ENCODE data around the gene VPS8. TPM values are rescaled to one million over a fixed set of nuclear protein-coding genes. Genes with fewer than 3 reads are reported as not detected.

VPS8 gene
- total RNA-seq, 1 donor from 2014 or later: 83.9 TPM

GRCh38 chr3:184868477-184868876 lies 56.5 kb downstream of the VPS8 start:
- peaks cover 82% of the 10 kb centered on the region for H3K36me3 ChIP-seq
- no peak for TF ChIP-seq CTCF (IDR thresholded peaks at IDR 0.05; ENCODE audit: borderline replicate concordance)
- no peak overlapping the region for H3K4me3 ChIP-seq

GRCh38 chr3:184872200-184872599 lies 60.2 kb downstream of the VPS8 start:
- intact Hi-C loops (cut with micrococcal nuclease): no loop called here
- Histone ChIP-seq H3K4me3 (no peak overlapping the region), H3K4me1 (peaks cover 9% of the 10 kb centered on the region), H3K36me3 (peaks cover 69% of the 10 kb centered on the region), H3K27me3 (ENCODE audit: low read depth) (no peaks in the 10 kb centered on the region), H3K9me3 (replicated peaks) (no peaks in the 10 kb centered on the region), H3K27ac (replicated peaks) (no peak overlapping the region)
- no peak for TF ChIP-seq CTCF (IDR thresholded peaks at IDR 0.05; ENCODE audit: borderline replicate concordance)
- no peak for DNase-seq

More at GRCh38 chr3:184868477-184868876, 56.5 kb downstream of the VPS8 start:
- no peaks in the 10 kb centered on the region for H3K27me3 ChIP-seq (ENCODE audit: low read depth)
- no peak for DNase-seq
- H3K4me1 ChIP-seq: peaks cover 9% of the 10 kb centered on the region
- no peaks in the 10 kb centered on the region for H3K9me3 ChIP-seq (replicated peaks)
- no peak overlapping the region for H3K27ac ChIP-seq (replicated peaks)
- intact Hi-C loops (cut with micrococcal nuclease): no loop called here

- no peak for DNase-seq
- H3K27ac ChIP-seq (replicated peaks): no peak overlapping the region
- H3K36me3 ChIP-seq: peaks cover 68% of the 10 kb centered on the region
- intact Hi-C loops (cut with micrococcal nuclease): no loop called here
- TF ChIP-seq CTCF (IDR thresholded peaks at IDR 0.05; ENCODE audit: borderline replicate concordance): no peak
- H3K9me3 ChIP-seq (replicated peaks): no peaks in the 10 kb centered on the region
- no peaks in the 10 kb centered on the region for H3K27me3 ChIP-seq (ENCODE audit: low read depth)
- H3K4me1 ChIP-seq: peaks cover 9% of the 10 kb centered on the region
- H3K4me3 ChIP-seq: no peak overlapping the region
Measured at GRCh38 chr3:184873141-184873540, 61.2 kb downstream of the VPS8 start.

GRCh38 chr3:184874709-184875644 lies 63.0 kb downstream of the VPS8 start:
- Histone ChIP-seq H3K27ac (replicated peaks) (no peak overlapping the region), H3K9me3 (replicated peaks) (no peaks in the 10 kb centered on the region), H3K36me3 (peaks cover 54% of the 10 kb centered on the region), H3K4me3 (no peak overlapping the region), H3K4me1 (peaks cover 9% of the 10 kb centered on the region), H3K27me3 (ENCODE audit: low read depth) (no peaks in the 10 kb centered on the region)
- intact Hi-C loops (cut with micrococcal nuclease): loop anchor here (2.0 kb wide), 1 partner anchor 302 kb away; no protein-coding TSS in a partner anchor
- no peak for DNase-seq
- TF ChIP-seq CTCF (IDR thresholded peaks at IDR 0.05; ENCODE audit: borderline replicate concordance): peak; percentile 73

- no peak overlapping the region for H3K27ac ChIP-seq (replicated peaks)
- no peak overlapping the region for H3K4me3 ChIP-seq
- H3K4me1 ChIP-seq: no peaks in the 10 kb centered on the region
- intact Hi-C loops (cut with micrococcal nuclease): no loop called here
- H3K9me3 ChIP-seq (replicated peaks): no peaks in the 10 kb centered on the region
- no peaks in the 10 kb centered on the region for H3K27me3 ChIP-seq (ENCODE audit: low read depth)
- TF ChIP-seq CTCF (IDR thresholded peaks at IDR 0.05; ENCODE audit: borderline replicate concordance): no peak
- no peak for DNase-seq
- peaks cover 39% of the 10 kb centered on the region for H3K36me3 ChIP-seq
Measured at GRCh38 chr3:184880276-184881019, 68.5 kb downstream of the VPS8 start.
